ENCODE results near the gene RAET1E.
"Not testable (repeated sequence)": the region's sequence is repeated elsewhere in the genome, so short reads cannot be mapped to it uniquely, and the experiment has no call there.

Gene RAET1E

DNA sequence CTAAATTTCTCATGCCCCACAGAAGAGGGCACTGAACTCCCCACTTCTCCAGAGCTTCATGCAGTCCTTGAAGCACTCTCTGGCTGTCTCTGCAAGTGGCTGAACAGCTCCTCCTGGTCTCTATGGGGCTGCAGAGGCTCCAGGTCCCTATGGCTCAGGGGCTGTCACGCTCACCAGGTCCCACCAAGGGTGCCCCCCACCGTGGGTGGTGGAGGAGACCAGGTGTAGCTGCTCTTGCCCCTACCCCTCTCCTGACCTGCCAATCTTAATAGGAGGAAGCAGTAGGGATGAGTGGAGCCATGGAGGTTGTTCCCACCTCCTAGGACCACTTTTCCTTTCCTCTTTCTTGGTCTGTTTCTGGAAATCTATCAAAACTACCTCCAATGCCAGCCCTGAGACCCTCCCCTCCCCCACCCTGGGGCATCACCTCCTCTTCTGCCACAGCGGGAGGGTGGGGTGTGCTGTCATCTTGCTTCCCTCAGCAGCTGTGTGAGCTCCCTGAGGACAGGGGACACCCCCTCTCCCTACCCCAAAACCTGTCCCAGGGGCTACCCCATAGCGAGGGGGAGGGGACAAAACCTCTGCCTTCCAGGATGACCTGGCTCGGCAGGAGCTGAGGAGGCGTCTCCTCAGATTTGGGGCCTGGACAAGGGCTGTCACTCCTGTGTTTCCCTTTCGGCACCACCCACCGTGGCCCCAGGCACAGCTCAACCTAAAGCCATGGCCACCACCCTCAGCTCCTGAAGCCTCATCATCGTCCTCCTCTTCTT is 12.0 kb upstream of the RAET1E start:
- peak; percentile 40 for DNase-seq (ENCODE audit: low spot score)

DNA sequence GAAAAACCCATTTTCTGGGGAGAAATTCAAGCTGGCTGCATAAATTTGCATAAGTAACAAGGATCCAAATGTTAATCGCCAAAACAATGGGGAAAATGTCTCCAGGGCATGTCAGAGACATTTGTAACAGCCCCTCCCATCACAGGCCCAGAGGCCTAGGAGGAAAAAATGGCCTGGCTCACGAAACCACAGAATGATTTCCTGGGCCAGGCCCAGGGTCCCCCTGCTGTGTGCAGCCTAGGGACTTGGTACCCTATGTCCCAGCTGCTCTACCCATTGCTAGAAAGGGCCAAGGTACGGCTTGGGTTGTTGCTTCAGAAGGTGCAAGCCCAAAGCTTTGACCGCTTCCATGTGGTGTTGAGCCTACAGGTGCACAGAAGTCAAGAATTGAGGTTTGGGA is 10.6 kb upstream of the RAET1E start:
- DNase-seq (ENCODE audit: low spot score): not testable (repeated sequence)

- no peak for DNase-seq (ENCODE audit: low spot score)
Observed at GRCh38 chr6:149907317-149907716, 9.4 kb upstream of the RAET1E start.

DNA sequence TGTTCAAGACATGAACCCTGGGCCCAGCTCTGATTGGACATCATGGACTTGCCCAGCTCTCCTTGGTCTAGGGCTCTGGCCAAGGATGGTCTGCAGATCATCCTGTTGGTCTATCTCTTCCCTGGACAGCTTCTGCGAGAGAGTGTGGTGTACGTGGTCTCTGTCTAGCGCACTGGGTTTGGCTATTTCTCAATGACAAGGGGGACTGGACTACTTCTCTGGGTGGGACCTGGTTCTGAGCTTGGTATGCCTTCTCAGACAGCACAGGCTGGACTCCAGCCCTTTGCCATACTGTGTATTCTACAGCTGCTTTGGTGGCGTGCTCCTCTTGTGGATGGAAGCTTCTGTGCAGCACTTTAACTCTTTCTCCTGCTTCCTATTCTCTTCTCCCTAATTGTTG is 8.5 kb upstream of the RAET1E start:
- no peak for DNase-seq (ENCODE audit: low spot score)

- peak; percentile 60 for DNase-seq (ENCODE audit: low spot score)
Observed at GRCh38 chr6:149905911-149906371, 8.0 kb upstream of the RAET1E start.

DNA sequence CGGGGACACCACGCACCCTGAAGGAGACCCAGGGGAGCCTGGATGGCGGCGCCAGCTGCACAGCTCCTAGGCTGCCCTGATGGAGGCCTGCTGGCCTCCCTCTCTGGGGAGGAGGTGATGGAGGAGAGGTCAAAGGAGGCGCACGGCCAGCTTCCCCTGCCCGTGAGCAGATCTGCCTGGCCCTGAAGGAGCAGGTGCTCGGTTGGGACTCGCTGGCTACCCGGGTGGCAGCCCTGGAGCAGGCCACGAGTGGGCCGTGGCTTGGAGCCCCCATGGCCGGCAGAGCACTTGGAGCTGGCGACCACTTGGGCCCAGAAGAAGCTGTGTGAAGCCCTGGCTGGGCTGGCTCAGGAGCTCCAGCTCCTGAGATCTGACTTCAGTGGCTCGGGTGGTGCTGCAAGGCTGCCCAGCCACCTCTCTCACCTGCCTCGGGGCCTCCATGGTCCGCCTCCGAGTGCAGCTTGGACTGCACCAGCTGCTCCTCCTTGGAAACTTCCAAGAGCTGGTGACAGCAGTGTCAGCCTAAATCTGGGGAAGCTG is 7.5 kb upstream of the RAET1E start:
- DNase-seq (ENCODE audit: low spot score): peak; percentile 49

GRCh38 chr6:149904661-149905370 is 6.9 kb upstream of the RAET1E start:
- peak; percentile 31 for DNase-seq (ENCODE audit: low spot score)

DNA sequence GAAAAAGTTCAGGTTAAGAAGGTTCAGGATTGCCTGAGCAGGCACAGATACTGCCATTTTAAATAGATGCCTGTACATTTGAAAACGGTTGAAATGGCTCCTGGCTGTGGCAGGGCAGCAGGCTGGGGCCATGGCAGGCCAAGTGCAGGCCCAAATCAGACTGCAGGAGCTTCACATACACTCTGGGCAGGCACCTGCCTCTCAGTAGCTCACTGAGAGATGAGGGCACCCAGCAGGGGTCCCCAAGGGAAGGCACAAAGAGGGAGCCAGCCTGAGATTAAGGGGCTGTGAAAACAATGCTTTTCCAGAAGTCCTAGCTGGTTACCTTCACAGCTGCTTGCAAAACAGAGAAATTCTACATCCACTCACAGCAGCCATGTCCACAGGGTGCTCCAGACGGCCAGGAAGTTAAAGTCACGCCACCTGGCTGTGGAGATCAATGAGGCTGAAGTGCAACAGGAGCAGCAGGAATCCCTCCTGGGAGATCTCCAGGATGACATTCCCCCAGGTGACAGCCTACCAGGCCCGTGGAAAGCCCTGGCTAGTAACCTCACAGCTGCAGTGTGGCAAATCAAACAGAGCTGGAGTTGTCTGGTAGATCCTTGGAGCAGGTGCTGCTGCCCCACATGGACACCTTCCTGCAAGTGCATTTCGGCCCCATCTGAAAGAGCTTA is 6.2 kb upstream of the RAET1E start:
- peak; percentile 48 for DNase-seq (ENCODE audit: low spot score)

GRCh38 chr6:149901444-149902140 is 3.7 kb upstream of the RAET1E start:
- DNase-seq (ENCODE audit: low spot score): no peak

DNA sequence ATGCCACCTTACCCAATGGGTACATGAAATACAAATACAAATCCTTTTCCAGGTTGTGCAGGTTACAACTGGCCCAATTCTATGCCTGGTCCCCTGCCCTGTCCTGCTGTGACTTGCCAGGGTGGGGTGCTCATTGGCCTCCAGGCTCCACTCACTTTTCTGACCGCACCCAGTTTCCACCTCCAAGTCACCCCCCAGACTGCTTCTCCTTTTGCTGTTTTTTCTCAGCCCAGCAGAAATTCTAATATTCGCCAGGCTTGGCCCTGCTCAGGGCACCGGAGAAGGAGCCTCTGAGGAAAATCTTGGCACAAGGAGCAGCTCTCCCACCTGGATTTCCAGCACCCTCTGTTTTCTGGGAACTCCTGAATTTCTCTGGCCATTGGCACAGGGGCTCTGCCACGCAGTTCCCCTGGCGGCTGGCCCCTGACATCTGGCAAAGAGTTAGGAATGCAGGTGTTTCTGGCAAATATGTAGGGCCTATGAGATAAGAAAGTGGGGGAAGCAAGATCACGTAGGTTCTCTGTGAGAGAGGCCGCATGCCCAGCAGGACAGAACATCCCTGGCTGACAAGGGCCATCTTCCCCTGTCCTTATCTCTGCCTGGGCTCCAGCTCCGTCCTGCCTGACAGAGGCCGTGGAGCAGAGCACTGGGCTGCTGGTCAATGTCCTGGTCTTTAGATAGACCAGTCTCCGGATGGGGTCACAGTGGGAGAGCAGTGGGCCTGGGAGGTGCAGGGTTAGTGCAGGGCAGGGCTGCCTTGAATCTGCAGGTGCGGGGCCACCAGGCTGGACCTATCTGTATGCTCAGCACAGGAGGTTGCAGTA is 2.9 kb upstream of the RAET1E start:
- no peak for DNase-seq (ENCODE audit: low spot score)

DNA sequence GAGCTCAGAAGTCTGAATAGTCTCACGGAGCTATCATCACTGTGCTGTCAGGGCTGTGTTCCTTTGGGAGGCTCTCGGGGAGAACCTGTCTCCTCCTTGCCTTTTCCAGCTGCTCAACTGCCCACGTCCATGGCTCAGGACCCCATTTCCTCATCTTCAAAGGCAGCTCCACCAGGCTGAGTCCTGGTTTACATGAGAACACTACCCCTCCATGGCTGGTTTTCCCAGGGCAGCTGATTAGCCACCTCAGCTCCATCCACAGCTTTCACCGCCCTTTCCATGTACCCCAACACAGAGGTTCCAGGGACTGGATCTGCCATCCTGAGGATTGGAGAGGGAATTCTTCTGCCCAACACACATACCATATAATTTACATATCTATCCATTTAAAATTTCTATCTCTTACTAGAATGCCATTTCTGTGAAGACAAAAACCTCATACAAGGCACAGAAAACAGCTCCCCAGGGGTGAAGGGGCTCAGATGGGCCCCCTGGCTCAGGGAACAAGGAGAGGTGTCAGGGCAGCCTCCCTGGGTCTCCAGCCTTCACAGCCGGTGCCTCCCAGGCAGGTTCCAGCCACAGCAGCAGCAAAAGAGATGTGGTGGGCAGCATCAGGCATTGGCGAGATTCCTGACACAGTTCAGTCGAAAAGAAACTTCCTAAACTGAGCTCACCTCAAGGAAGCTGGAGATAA is 2.2 kb upstream of the RAET1E start:
- DNase-seq (ENCODE audit: low spot score): no peak

DNA sequence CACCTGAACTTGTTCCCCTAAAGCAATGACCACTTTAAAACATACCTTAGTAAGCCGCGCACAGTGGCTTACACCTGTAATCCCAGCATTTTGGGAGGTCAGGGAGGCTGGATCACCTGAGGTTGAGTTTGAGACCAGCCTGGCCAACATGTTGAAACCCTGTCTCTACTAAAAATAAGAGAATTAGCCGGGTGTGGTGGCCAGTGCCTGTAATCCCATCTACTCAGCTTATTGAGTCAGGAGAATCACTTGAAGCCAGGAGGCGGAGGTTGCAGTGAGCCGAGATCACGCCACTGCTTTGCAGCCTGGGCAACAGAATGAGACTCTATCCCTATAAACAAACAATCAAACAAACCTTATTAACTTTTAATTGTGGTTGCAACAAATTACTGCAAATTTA is 1.6 kb upstream of the RAET1E start:
- DNase-seq (ENCODE audit: low spot score): no peak

DNA sequence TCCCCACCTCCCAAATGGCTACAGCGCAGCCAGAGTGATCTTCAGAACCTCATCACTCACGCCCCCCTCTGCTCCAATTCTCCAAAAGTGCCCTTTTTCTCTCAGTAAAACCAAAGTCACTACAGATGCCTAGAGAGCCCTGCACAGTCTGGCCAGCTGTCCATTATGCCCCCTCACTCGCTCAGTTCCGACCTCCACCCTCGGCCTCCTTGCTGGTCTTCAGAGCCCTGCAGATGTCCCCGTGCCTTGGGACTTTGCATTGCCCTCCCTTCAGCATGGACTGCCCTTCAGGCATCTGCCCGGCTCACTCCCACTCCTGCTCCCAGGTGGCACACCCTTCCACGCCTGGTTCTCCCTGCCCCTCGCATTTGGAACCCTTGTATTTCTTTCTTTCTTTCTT is 1.1 kb upstream of the RAET1E start:
- no peak for DNase-seq (ENCODE audit: low spot score)

GRCh38 chr6:149897015-149897697 is 757 bp downstream of the RAET1E start:
- no peak for DNase-seq (ENCODE audit: low spot score)

DNA sequence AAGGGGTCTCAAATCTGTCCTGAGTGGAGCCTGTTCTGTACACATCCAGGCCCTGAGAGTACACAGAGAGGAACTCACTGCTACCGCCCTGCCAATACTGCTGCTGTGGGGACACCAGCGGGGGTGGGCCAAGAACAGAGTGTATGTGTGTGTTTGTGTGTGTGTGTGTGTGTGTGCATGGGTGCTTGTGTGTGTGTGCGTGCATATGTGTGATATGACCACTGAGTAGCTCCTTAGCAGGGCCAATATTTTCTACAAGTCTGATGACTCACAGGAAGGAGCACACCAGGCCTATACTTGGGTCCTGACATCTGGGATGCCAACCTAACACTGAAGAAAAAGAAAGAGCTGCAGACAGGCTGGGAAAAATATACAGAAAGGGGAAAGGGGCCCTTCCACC is 1.4 kb downstream of the RAET1E start:
- no peak for DNase-seq (ENCODE audit: low spot score)

- no peak for DNase-seq (ENCODE audit: low spot score)
Observed at GRCh38 chr6:149895833-149896271, 2.1 kb downstream of the RAET1E start.

- DNase-seq (ENCODE audit: low spot score): no peak
Observed at GRCh38 chr6:149895048-149895590, 2.8 kb downstream of the RAET1E start.

- DNase-seq (ENCODE audit: low spot score): not testable (repeated sequence)
Observed at GRCh38 chr6:149891864-149892263, 6.0 kb downstream of the RAET1E start.

DNA sequence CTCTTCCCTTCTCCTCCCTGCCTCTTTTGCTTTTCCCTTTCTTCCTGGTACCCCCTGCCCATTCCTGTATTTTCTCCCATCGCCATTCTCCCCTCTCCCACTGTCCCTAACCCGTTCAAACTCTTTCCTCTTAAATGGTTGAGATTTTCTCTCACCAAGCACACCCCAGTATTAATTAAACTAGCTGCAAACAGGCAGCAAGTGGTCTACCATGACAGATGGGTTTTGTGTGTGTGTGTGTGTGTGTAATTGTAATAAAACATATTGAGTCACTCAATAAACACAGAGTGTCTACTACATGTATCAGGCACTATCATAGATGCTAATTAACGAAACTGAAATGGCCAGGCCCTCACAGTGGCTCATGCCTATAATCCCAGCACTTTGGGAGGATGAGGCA is 6.7 kb downstream of the RAET1E start:
- DNase-seq (ENCODE audit: low spot score): no peak

- DNase-seq (ENCODE audit: low spot score): no peak
Observed at GRCh38 chr6:149890629-149891045, 7.3 kb downstream of the RAET1E start.
